Smooth muscle cell (in vitro differentiated cells): Measurements from ENCODE around the gene HSD11B1. TPM values are rescaled to one million over a fixed set of nuclear protein-coding genes. Genes with fewer than 3 reads are reported as not detected.

Source experiments
- DNase-seq: peaks from one replicate; lab custom pipeline; 2025; ENCODE audit not compliant: unreplicated experiment; lab: John Stamatoyannopoulos, UW
- H2AFZ ChIP-seq: fragments of 200-600 bp; sonication (generic); 2 replicates; pipeline ENCODE4 v1.6.0; 2016; ENCODE audit warnings: antibody characterized with exemption, low read depth, mild to moderate bottlenecking
- H3F3A ChIP-seq: fragments of 200-600 bp; sonication (generic); 2 replicates; pipeline ENCODE4 v1.6.0; 2017; ENCODE audit warnings: antibody characterized with exemption, low read depth
- H3K27ac ChIP-seq: fragments of 200-600 bp; sonication (generic); 2 replicates; pipeline ENCODE4 v1.5.1; 2016; ENCODE audit warnings: low read depth, mild to moderate bottlenecking
- H3K27me3 ChIP-seq: fragments of 200-600 bp; sonication (generic); 2 replicates; pipeline ENCODE4 v1.6.1; 2016; ENCODE audit warnings: low read depth, mild to moderate bottlenecking
- H3K36me3 ChIP-seq: fragments of 200-600 bp; sonication (generic); 2 replicates; pipeline ENCODE4 v1.5.1; 2016; ENCODE audit warnings: low read depth
- H3K4me1 ChIP-seq: fragments of 200-600 bp; sonication (generic); 2 replicates; pipeline ENCODE4 v1.5.1; 2016; ENCODE audit warnings: low read depth
- H3K4me2 ChIP-seq: fragments of 200-600 bp; sonication (generic); 2 replicates; pipeline ENCODE4 v1.6.0; 2016; ENCODE audit warnings: mild to moderate bottlenecking
- H3K4me3 ChIP-seq: fragments of 200-600 bp; sonication (generic); 2 replicates; pipeline ENCODE4 v1.5.1; 2016; ENCODE audit warnings: mild to moderate bottlenecking
- H3K79me2 ChIP-seq: fragments of 200-600 bp; sonication (generic); 2 replicates; pipeline ENCODE4 v1.6.0; 2016; ENCODE audit warnings: low read depth, mild to moderate bottlenecking
- H3K9ac ChIP-seq: fragments of 200-600 bp; sonication (generic); 2 replicates; pipeline ENCODE4 v1.6.0; 2016; ENCODE audit warnings: low read depth
- H3K9me3 ChIP-seq: fragments of 200-600 bp; sonication (generic); replicated peaks from 2 replicates; pipeline ENCODE4 v1.5.1; 2016; ENCODE audit warnings: low read depth
- H4K20me1 ChIP-seq: fragments of 200-600 bp; sonication (generic); 2 replicates; pipeline ENCODE4 v1.6.0; 2016; ENCODE audit warnings: low read depth
- CTCF ChIP-seq: fragments of 200-600 bp; sonication (generic); IDR thresholded peaks from 2 replicates; pipeline ENCODE4 v1.5.1; 2017; ENCODE audit warnings: borderline replicate concordance, mild to moderate bottlenecking, antibody characterized with exemption; ENCODE audit not compliant: insufficient read depth, poor library complexity, severe bottlenecking
- whole genome bisulfite sequencing: methylation state at CpG from one replicate; pipeline ENCODE4 v1.1.7; 2016; ENCODE audit warnings: low lambda C conversion rate; 5-methylcytosine and 5-hydroxymethylcytosine counted together
- polyA plus RNA-seq: library from polyadenylated mRNA; unstranded; fragments of >200 nt; fragmentation: Nextera tagmentation; extraction: Ambion mirVana; gene quantifications from 2 replicates; pipeline ENCODE4 v1.2.1, GENCODE V29; 2016
- total RNA-seq: library from RNA; depleted of rRNA; stranded (reverse); fragments of >200 nt; gene quantifications from 2 replicates; pipeline ENCODE4 v1.2.3, GENCODE V29; 2014

HSD11B1 gene
- total and polyA plus RNA-seq, 2 experiments from 2014 or later, result not detected

- Histone ChIP-seq H3K36me3 (no peaks in the 10 kb centered on the region), H3F3A (no peaks in the 10 kb centered on the region), H3K4me2 (no peak overlapping the region), H3K27me3 (peaks cover 21% of the 10 kb centered on the region), H3K9me3 (no peaks in the 10 kb centered on the region), H3K4me1 (peaks cover 6% of the 10 kb centered on the region), H2AFZ (no peak overlapping the region), H4K20me1 (no peaks in the 10 kb centered on the region), H3K9ac (no peak overlapping the region), H3K4me3 (no peak overlapping the region), H3K79me2 (no peaks in the 10 kb centered on the region), H3K27ac (no peak overlapping the region)
- no peak for DNase-seq
- no peak for TF ChIP-seq CTCF
- 70% methylated on average over 5 of the region's 5 CpGs for WGBS
These were observed 31.7 kb upstream of the HSD11B1 start for GRCh38 chr1:209672705-209673630.

- no peaks in the 10 kb centered on the region for H4K20me1 ChIP-seq
- no peak overlapping the region for H3K4me3 ChIP-seq
- no peak overlapping the region for H3K4me2 ChIP-seq
- no peaks in the 10 kb centered on the region for H3K79me2 ChIP-seq
- no peak overlapping the region for H3K9ac ChIP-seq
- peaks cover 6% of the 10 kb centered on the region for H3K4me1 ChIP-seq
- no peak for DNase-seq
- H3K27me3 ChIP-seq, result peaks cover 29% of the 10 kb centered on the region
- H3F3A ChIP-seq, result no peaks in the 10 kb centered on the region
- no peak overlapping the region for H2AFZ ChIP-seq
- TF ChIP-seq CTCF, result no peak
- WGBS, result 64% methylated on average over 7 of the region's 7 CpGs
- no peaks in the 10 kb centered on the region for H3K9me3 ChIP-seq
- H3K27ac ChIP-seq, result no peak overlapping the region
- H3K36me3 ChIP-seq, result no peaks in the 10 kb centered on the region
These were observed 30.8 kb upstream of the HSD11B1 start for GRCh38 chr1:209673631-209674417.

GRCh38 chr1:209674957-209675564 lies 29.6 kb upstream of the HSD11B1 start, which contains the start of gene G0S2:
G0S2 (plus strand) TSS chr1:209675412; CDS start chr1:209675685, 273 bp downstream.
- H3K79me2 ChIP-seq, result no peaks in the 10 kb centered on the region
- 5% methylated on average over 44 of the region's 47 CpGs for WGBS
- no peak within 1 kb of the TSS for H3K9ac ChIP-seq
- no peaks in the 10 kb centered on the region for H3K9me3 ChIP-seq
- H4K20me1 ChIP-seq, result no peaks in the 10 kb centered on the region
- H3K36me3 ChIP-seq, result no peaks in the 10 kb centered on the region
- peak within 1 kb of the TSS; percentile 66 for H2AFZ ChIP-seq
- no peaks in the 10 kb centered on the region for H3F3A ChIP-seq
- peaks cover 42% of the 10 kb centered on the region for H3K27me3 ChIP-seq
- peak within 1 kb of the TSS; percentile 92 for H3K4me2 ChIP-seq
- H3K27ac ChIP-seq, result no peak within 1 kb of the TSS
- H3K4me1 ChIP-seq, result peaks cover 6% of the 10 kb centered on the region
- peak within 1 kb of the TSS; percentile 52 for H3K4me3 ChIP-seq
- no peak for DNase-seq
- no peak for TF ChIP-seq CTCF
